Dermis lymphatic vessel endothelial cell (primary cell): Measurements from ENCODE around the gene GRIP2. TPM values are rescaled to one million over a fixed set of nuclear protein-coding genes. Genes with fewer than 3 reads are reported as not detected.

Source experiments
- total RNA-seq: library from RNA; depleted of rRNA; stranded (reverse); fragments of >200 nt; gene quantifications from 2 replicates; pipeline ENCODE4 v1.2.1, GENCODE V29; 2014

Gene GRIP2
- total RNA-seq, result under 0.01 TPM in 1 of 2 replicates, not detected in the other

DNA sequence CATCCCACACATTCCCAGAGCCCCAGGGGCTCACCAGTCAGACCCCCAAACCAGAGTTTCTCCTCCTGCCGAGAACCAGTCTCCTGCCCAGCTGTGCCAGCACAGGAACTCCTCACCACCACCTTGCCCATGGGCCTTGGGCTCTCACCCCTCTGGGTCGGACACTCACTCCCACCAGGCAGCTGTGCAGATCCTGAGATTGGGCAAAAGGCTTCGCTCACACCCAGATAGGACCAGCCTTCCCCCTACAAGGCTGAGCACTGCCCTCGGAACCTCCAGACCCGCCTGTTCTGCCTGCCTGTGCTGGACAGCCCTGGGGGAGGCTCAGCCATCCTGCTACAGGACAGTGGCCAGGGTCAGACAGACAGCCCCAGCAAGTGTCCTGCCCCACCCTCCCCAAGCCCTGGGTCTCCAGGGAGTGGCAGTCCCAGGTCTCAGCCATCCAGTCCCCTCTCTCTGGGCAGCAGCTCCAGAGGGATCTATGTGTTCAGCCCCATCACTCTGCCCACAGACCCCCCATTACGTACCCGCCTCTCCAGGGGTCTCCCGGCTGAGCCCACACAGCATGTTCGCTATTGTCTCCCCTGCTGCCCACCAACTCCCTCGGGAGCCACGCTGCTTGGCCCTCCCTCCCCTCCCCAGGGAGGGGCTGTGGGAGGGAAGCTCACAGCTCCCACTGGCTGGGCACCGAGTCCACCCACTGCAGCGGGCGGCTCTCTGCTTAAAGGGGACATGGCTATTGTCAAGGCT lies at the start of gene GRIP2:
GRIP2 (minus strand) TSS at position 601 of the 750 bp plus-strand sequence; CDS start at position 567, 34 bp downstream.

Other genes starting within 250 kb of the GRIP2 start
- 6.7 and 12.4 TPM in 2 replicates for gene SLC6A6, start 137.7 kb downstream of the GRIP2 start, total RNA-seq
- 6.3 and 10.3 TPM in 2 replicates for gene CCDC174, start 111.4 kb upstream of the GRIP2 start, total RNA-seq
- under 0.01 TPM in 2 replicates for gene C3orf20, start 134.8 kb upstream of the GRIP2 start, total RNA-seq